Limb (tissue), 2 donors: Measurements from ENCODE around the gene PSMB8.
A peak's percentile ranks its signal among the peaks of the same experiment; 100 is the strongest.
"Not testable (repeated sequence)": the region's sequence is repeated elsewhere in the genome, so short reads cannot be mapped to it uniquely, and the experiment has no call there.

Experiments used
- DNase-seq, 2 donors: peaks; one replicate each; pipeline ENCODE4 v3.0.0-alpha.2; 2016; ENCODE audit errors: extremely low spot score in 2 of 2

Gene PSMB8

GRCh38 chr6:32843979-32844838 lies at the start of gene PSMB8:
Gene PSMB8 (minus strand): TSS chr6:32844047. CDS start chr6:32843996, 51 bp downstream.
- peak; percentile 91 to 93 for DNase-seq

GRCh38 chr6:32890831-32891230 lies 47.0 kb upstream of the PSMB8 start:
- no peak for DNase-seq

GRCh38 chr6:32889533-32889932 lies 45.7 kb upstream of the PSMB8 start:
- DNase-seq, result no peak

GRCh38 chr6:32888576-32888975 lies 44.7 kb upstream of the PSMB8 start:
- DNase-seq, result no peak

GRCh38 chr6:32887616-32888015 lies 43.8 kb upstream of the PSMB8 start:
- DNase-seq, result no peak

- DNase-seq, result no peak
These were observed 43.0 kb upstream of the PSMB8 start for GRCh38 chr6:32886681-32887383.

GRCh38 chr6:32885698-32886286 lies 41.9 kb upstream of the PSMB8 start:
- peak in 1 of 2 donors; percentile 81 for DNase-seq

- DNase-seq, result no peak
These were observed 39.9 kb upstream of the PSMB8 start for GRCh38 chr6:32883789-32884188.

- no peak for DNase-seq
These were observed 39.0 kb upstream of the PSMB8 start for GRCh38 chr6:32882879-32883250.

GRCh38 chr6:32880962-32881361 lies 37.1 kb upstream of the PSMB8 start:
- not testable (repeated sequence) for DNase-seq

- DNase-seq, result no peak
These were observed 35.8 kb upstream of the PSMB8 start for GRCh38 chr6:32879691-32880090.

- DNase-seq, result no peak
These were observed 32.8 kb upstream of the PSMB8 start for GRCh38 chr6:32876603-32877002.

- not testable (repeated sequence) for DNase-seq
These were observed 30.1 kb upstream of the PSMB8 start for GRCh38 chr6:32873947-32874346.

- peak; percentile 79 to 83 for DNase-seq
These were observed 24.5 kb upstream of the PSMB8 start for GRCh38 chr6:32868257-32868788.

- DNase-seq, result no peak
These were observed 23.9 kb upstream of the PSMB8 start for GRCh38 chr6:32867554-32868256.

- no peak for DNase-seq
These were observed 23.2 kb upstream of the PSMB8 start for GRCh38 chr6:32867022-32867477.

GRCh38 chr6:32865724-32866443 lies 22.0 kb upstream of the PSMB8 start:
- DNase-seq, result no peak

- no peak for DNase-seq
These were observed 18.9 kb upstream of the PSMB8 start for GRCh38 chr6:32862725-32863124.

- no peak for DNase-seq
These were observed 16.8 kb upstream of the PSMB8 start for GRCh38 chr6:32860674-32861073.

GRCh38 chr6:32858194-32858593 lies 14.3 kb upstream of the PSMB8 start:
- no peak for DNase-seq
